Mesodermal cell (in vitro differentiated cells): Measurements from ENCODE around the gene PVR.

ENCODE experiments used
- H3K27ac ChIP-seq: 2 replicates; pipeline ENCODE4 v1.7.0; 2013; ENCODE audit warnings: mild to moderate bottlenecking, low read depth, low read length, moderate library complexity; ENCODE audit not compliant: severe bottlenecking
- H3K36me3 ChIP-seq: 2 replicates; pipeline ENCODE4 v1.7.1; 2013; ENCODE audit warnings: mild to moderate bottlenecking, low read length, moderate library complexity; ENCODE audit not compliant: control insufficient read depth, insufficient read depth
- H3K4me1 ChIP-seq: one replicate; pipeline ENCODE4 v1.7.1; 2013; ENCODE audit warnings: mild to moderate bottlenecking, low read length; ENCODE audit not compliant: insufficient read depth, control insufficient read depth, poor library complexity, severe bottlenecking
- H3K4me3 ChIP-seq: 2 replicates; pipeline ENCODE4 v1.7.0; 2013; ENCODE audit warnings: low read length, control low read depth, mild to moderate bottlenecking; ENCODE audit not compliant: insufficient read depth, poor library complexity, severe bottlenecking; ENCODE audit errors: extremely low read depth
- H3K9me3 ChIP-seq: 2 replicates; pipeline ENCODE4 v1.7.1; 2013; ENCODE audit warnings: mild to moderate bottlenecking, low read length, moderate library complexity; ENCODE audit not compliant: control insufficient read depth
- WGBS, 2 experiments: methylation state at CpG; one replicate each; pipeline ENCODE4 v1.1.5; 2013; ENCODE audit warnings: missing lambda C conversion rate in 2 of 2; ENCODE audit not compliant: insufficient coverage in 2 of 2; 5-methylcytosine and 5-hydroxymethylcytosine counted together

The PVR gene

DNA sequence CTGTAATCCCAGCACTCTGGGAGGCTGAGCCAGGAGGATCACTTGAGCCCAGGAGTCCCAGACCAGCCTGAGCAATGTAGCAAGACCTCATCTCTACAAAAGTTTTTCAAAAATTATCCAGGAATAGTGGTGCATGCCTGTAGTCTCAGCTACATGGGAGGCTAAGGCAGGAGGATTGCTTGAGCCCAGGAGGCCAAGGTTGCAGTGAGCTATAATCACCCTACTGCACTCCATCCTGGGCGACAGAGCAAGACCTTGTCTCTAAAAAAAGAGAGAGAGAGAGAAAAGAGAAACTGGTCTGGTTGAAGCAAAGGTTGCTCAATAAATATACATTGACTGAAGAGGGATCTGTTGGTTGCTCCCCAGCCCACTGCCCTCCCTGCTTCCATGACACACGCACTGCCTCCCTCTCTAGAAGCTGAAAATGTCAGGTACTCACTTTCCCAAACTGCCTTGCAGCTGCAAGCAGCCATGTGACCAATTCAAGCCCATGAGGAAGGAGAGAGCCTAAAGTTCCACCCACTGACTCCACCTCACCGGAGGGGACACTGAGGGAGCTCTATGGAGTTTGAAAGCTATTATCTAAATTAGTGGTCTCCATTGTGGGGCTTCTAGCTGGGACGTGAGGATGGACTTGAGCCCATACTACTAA is 69.3 kb downstream of the PVR start:
- peaks cover 6% of the 10 kb centered on the region for H3K9me3 ChIP-seq
- H3K27ac ChIP-seq = no peak overlapping the region
- no peaks in the 10 kb centered on the region for H3K4me1 ChIP-seq
- 0 to 29% methylated on average over 1 of the region's 4 CpGs for WGBS, 2 experiments
- H3K4me3 ChIP-seq = no peak overlapping the region
- no peaks in the 10 kb centered on the region for H3K36me3 ChIP-seq
